Progenitor cell of endocrine pancreas (in vitro differentiated cells): ENCODE results near the gene ECM2. TPM values are rescaled to one million over a fixed set of nuclear protein-coding genes. Genes with fewer than 3 reads are reported as not detected.

Source experiments
- DNase-seq: peaks from one replicate; pipeline ENCODE4 v3.0.0; 2021; ENCODE audit warnings: low spot score; ENCODE audit not compliant: unreplicated experiment
- H3K27ac Mint-ChIP-seq: 2 replicates; pipeline ENCODE4 v1.8.0; 2021; ENCODE audit warnings: mild to moderate bottlenecking, moderate library complexity, mixed read lengths
- H3K27me3 Mint-ChIP-seq: 2 replicates; pipeline ENCODE4 v1.8.0; 2021; ENCODE audit warnings: mixed read lengths
- H3K36me3 Mint-ChIP-seq: 2 replicates; pipeline ENCODE4 v1.8.0; 2022; ENCODE audit warnings: mixed read lengths; ENCODE audit not compliant: insufficient read depth
- H3K4me1 Mint-ChIP-seq: 2 replicates; pipeline ENCODE4 v1.8.0; 2021; ENCODE audit warnings: low read depth, mixed read lengths
- H3K4me3 Mint-ChIP-seq: 2 replicates; pipeline ENCODE4 v1.8.0; 2021; ENCODE audit warnings: low read depth, mild to moderate bottlenecking, moderate library complexity, mixed read lengths
- H3K9me3 Mint-ChIP-seq: 2 replicates; pipeline ENCODE4 v1.8.0; 2021; ENCODE audit warnings: low read depth, mixed read lengths
- total RNA-seq: library from RNA; stranded (reverse); gene quantifications from 2 replicates; pipeline ENCODE4 v1.2.1, GENCODE V29; 2021
- TF ChIP-seq, protein P1 (sequence below): fragments of 200-600 bp; sonication (generic); IDR thresholded peaks from one replicate; pipeline ENCODE4 v1.5.0; 2021; ENCODE audit warnings: antibody characterized with exemption, mild to moderate bottlenecking; ENCODE audit not compliant: unreplicated experiment

The ECM2 gene
- total RNA-seq, 1 donor from 2014 or later = 0.77 TPM

DNA sequence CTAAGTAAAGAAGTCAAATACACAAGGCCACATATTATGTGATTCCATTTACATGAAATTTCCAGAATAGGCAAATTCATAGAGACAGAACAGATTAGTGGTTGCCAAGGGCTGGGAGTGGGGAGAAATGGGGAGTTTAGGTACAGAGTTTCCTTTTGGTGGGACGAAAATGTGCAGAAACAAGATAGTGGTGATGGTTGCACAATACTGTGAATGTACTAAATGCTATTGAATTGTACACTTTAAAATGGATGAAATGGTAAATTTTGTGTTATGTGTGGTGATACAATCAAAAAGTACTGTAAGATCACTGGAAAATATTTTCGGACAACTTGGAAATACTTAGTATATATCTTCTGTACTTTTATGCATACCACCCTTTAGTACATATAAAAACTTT lies 15.0 kb downstream of the ECM2 start:
- Mint-ChIP-seq H3K4me1 (peaks cover 6% of the 10 kb centered on the region), H3K9me3 (no peaks in the 10 kb centered on the region), H3K27me3 (no peaks in the 10 kb centered on the region), H3K36me3 (no peaks in the 10 kb centered on the region), H3K4me3 (no peak overlapping the region), H3K27ac (no peak overlapping the region)
- TF ChIP-seq, protein P1, sequence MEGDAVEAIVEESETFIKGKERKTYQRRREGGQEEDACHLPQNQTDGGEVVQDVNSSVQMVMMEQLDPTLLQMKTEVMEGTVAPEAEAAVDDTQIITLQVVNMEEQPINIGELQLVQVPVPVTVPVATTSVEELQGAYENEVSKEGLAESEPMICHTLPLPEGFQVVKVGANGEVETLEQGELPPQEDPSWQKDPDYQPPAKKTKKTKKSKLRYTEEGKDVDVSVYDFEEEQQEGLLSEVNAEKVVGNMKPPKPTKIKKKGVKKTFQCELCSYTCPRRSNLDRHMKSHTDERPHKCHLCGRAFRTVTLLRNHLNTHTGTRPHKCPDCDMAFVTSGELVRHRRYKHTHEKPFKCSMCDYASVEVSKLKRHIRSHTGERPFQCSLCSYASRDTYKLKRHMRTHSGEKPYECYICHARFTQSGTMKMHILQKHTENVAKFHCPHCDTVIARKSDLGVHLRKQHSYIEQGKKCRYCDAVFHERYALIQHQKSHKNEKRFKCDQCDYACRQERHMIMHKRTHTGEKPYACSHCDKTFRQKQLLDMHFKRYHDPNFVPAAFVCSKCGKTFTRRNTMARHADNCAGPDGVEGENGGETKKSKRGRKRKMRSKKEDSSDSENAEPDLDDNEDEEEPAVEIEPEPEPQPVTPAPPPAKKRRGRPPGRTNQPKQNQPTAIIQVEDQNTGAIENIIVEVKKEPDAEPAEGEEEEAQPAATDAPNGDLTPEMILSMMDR = no peak
- DNase-seq = no peak

DNA sequence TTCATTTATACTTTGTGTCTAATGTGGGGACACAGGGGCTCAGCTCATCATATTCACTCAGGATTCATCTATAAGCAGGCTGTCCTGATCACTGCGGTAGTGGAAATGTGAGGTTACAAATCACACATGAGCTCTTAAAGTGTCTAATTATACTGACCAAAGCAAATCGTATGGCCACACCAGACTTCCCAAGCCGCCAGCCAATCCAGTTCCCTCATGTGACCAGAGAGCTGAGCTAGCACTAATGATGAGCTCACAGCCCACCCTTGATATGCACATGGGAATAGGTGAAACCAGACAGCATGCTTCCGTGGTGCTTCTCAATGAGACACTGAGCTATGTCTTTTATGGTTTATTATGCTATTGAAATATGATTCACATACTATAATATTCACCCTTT lies 17.6 kb downstream of the ECM2 start:
- H3K4me1 Mint-ChIP-seq = peaks cover 3% of the 10 kb centered on the region
- H3K27ac Mint-ChIP-seq = no peak overlapping the region
- no peaks in the 10 kb centered on the region for H3K36me3 Mint-ChIP-seq
- TF ChIP-seq, protein P1 = no peak
- no peaks in the 10 kb centered on the region for H3K9me3 Mint-ChIP-seq
- no peaks in the 10 kb centered on the region for H3K27me3 Mint-ChIP-seq
- no peak for DNase-seq
- H3K4me3 Mint-ChIP-seq = no peak overlapping the region

- peaks cover 3% of the 10 kb centered on the region for H3K4me1 Mint-ChIP-seq
- no peaks in the 10 kb centered on the region for H3K9me3 Mint-ChIP-seq
- TF ChIP-seq, protein P1 = no peak
- H3K4me3 Mint-ChIP-seq = no peak overlapping the region
- no peak for DNase-seq
- H3K36me3 Mint-ChIP-seq = no peaks in the 10 kb centered on the region
- H3K27ac Mint-ChIP-seq = no peak overlapping the region
- no peaks in the 10 kb centered on the region for H3K27me3 Mint-ChIP-seq
These were observed 18.7 kb downstream of the ECM2 start for GRCh38 chr9:92517046-92517445.

GRCh38 chr9:92516521-92516920 lies 19.3 kb downstream of the ECM2 start:
- no peaks in the 10 kb centered on the region for H3K9me3 Mint-ChIP-seq
- H3K36me3 Mint-ChIP-seq = no peaks in the 10 kb centered on the region
- H3K27me3 Mint-ChIP-seq = no peaks in the 10 kb centered on the region
- no peak for DNase-seq
- peaks cover 3% of the 10 kb centered on the region for H3K4me1 Mint-ChIP-seq
- TF ChIP-seq, protein P1 = no peak
- no peak overlapping the region for H3K4me3 Mint-ChIP-seq
- no peak overlapping the region for H3K27ac Mint-ChIP-seq

DNA sequence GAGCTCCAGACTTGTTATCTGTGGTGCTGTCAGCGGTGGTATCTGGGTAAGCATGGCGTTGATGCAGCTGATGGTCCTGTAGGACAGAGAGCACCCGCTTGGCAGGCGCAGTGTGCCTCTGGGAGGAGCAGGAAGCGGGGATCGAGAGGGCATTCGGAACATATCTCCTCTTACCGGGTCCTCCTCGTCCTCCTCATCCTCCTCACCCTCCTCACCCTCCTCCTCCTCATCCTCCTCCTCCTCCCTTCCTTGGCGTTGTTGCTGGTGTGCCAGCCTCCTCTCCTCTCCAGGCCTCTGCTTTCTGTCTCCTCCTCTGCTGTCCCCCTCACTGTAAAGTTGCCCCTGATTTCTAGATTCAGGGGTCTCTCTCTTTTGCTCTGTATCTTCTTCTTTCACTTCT lies 21.2 kb downstream of the ECM2 start:
- H3K36me3 Mint-ChIP-seq = no peaks in the 10 kb centered on the region
- DNase-seq = no peak
- H3K27me3 Mint-ChIP-seq = no peaks in the 10 kb centered on the region
- no peaks in the 10 kb centered on the region for H3K9me3 Mint-ChIP-seq
- H3K4me3 Mint-ChIP-seq = no peak overlapping the region
- H3K4me1 Mint-ChIP-seq = peaks cover 6% of the 10 kb centered on the region
- no peak overlapping the region for H3K27ac Mint-ChIP-seq
- TF ChIP-seq, protein P1 = no peak
